Activated T-cell treated with anti-CD3 and anti-CD28 coated beads for 48 hours (primary cell): Measurements from ENCODE around the gene ATXN10.

Experiments
- DNase-seq: peaks from one replicate; pipeline ENCODE4 v3.0.0-alpha.2; 2020; ENCODE audit warnings: low read depth

ATXN10 gene

GRCh38 chr22:45891471-45891995 is 219.9 kb downstream of the ATXN10 start:
- no peak for DNase-seq

GRCh38 chr22:45891996-45892621 is 220.5 kb downstream of the ATXN10 start:
- no peak for DNase-seq

GRCh38 chr22:45892681-45893461 is 221.2 kb downstream of the ATXN10 start:
- no peak for DNase-seq

- no peak for DNase-seq
These were observed 221.9 kb downstream of the ATXN10 start for GRCh38 chr22:45893516-45893915.
